OCI-M1 (cell line): ENCODE data around the gene SCN8A.
"Not testable (repeated sequence)": the region's sequence is repeated elsewhere in the genome, so short reads cannot be mapped to it uniquely, and the experiment has no call there.

Experiments used
- DNase-seq: peaks from one replicate; lab custom pipeline; 2025; lab: John Stamatoyannopoulos, UW

The SCN8A gene

GRCh38 chr12:51766067-51766676, 175.1 kb downstream of the SCN8A start:
- DNase-seq = no peak

GRCh38 chr12:51771008-51771407, 180.0 kb downstream of the SCN8A start:
- no peak for DNase-seq

GRCh38 chr12:51773145-51773869, 182.3 kb downstream of the SCN8A start:
- DNase-seq = peak; percentile 29

- DNase-seq = no peak
Observed at GRCh38 chr12:51774933-51775332, 183.9 kb downstream of the SCN8A start.

GRCh38 chr12:51777457-51777856, 186.4 kb downstream of the SCN8A start:
- no peak for DNase-seq

- no peak for DNase-seq
Observed at GRCh38 chr12:51777973-51778372, 186.9 kb downstream of the SCN8A start.

GRCh38 chr12:51779876-51780275, 188.8 kb downstream of the SCN8A start:
- DNase-seq = no peak

- DNase-seq = no peak
Observed at GRCh38 chr12:51784688-51785087, 193.7 kb downstream of the SCN8A start.

- no peak for DNase-seq
Observed at GRCh38 chr12:51785906-51786305, 194.9 kb downstream of the SCN8A start.

GRCh38 chr12:51788876-51789275, 197.8 kb downstream of the SCN8A start:
- no peak for DNase-seq

- no peak for DNase-seq
Observed at GRCh38 chr12:51792417-51792816, 201.4 kb downstream of the SCN8A start.

GRCh38 chr12:51793201-51793600, 202.2 kb downstream of the SCN8A start:
- DNase-seq = no peak

GRCh38 chr12:51797301-51797700, 206.3 kb downstream of the SCN8A start:
- no peak for DNase-seq

GRCh38 chr12:51798051-51798450, 207.0 kb downstream of the SCN8A start:
- not testable (repeated sequence) for DNase-seq

- no peak for DNase-seq
Observed at GRCh38 chr12:51798501-51798900, 207.5 kb downstream of the SCN8A start.

- no peak for DNase-seq
Observed at GRCh38 chr12:51801027-51801426, 210.0 kb downstream of the SCN8A start.

- DNase-seq = no peak
Observed at GRCh38 chr12:51806896-51807295, 215.9 kb downstream of the SCN8A start.

GRCh38 chr12:51809193-51809592, 218.2 kb downstream of the SCN8A start:
- no peak for DNase-seq

- DNase-seq = no peak
Observed at GRCh38 chr12:51811203-51812202, 220.5 kb downstream of the SCN8A start.

GRCh38 chr12:51812871-51813270, 221.8 kb downstream of the SCN8A start:
- no peak for DNase-seq

GRCh38 chr12:51813931-51814310, 222.9 kb downstream of the SCN8A start:
- DNase-seq = no peak

GRCh38 chr12:51814311-51815088, 223.5 kb downstream of the SCN8A start:
- no peak for DNase-seq
